Measurements from ENCODE around the gene CPLANE2.

The CPLANE2 gene

GRCh38 chr1:16189921-16190621 lies 46.9 kb downstream of the CPLANE2 start:
- DNase-seq (ENCODE audit: low read depth) = no peak

GRCh38 chr1:16189003-16189402 lies 48.0 kb downstream of the CPLANE2 start:
- no peak for DNase-seq (ENCODE audit: low read depth)

GRCh38 chr1:16187748-16188401 lies 49.1 kb downstream of the CPLANE2 start:
- DNase-seq (ENCODE audit: low read depth) = peak; percentile 79

- DNase-seq (ENCODE audit: low read depth) = no peak
These were observed 50.2 kb downstream of the CPLANE2 start for GRCh38 chr1:16186655-16187235.

GRCh38 chr1:16184557-16185303 lies 52.3 kb downstream of the CPLANE2 start:
- no peak for DNase-seq (ENCODE audit: low read depth)

- no peak for DNase-seq (ENCODE audit: low read depth)
These were observed 53.0 kb downstream of the CPLANE2 start for GRCh38 chr1:16183765-16184556.

GRCh38 chr1:16183179-16183578 lies 53.8 kb downstream of the CPLANE2 start:
- peak; percentile 95 for DNase-seq (ENCODE audit: low read depth)

GRCh38 chr1:16181887-16182719 lies 54.9 kb downstream of the CPLANE2 start:
- peak; percentile 96 for DNase-seq (ENCODE audit: low read depth)

All from iris pigment epithelial cell (primary cell).